Fibroblast of lung (primary cell): ENCODE data around the gene LHFPL2. TPM values are rescaled to one million over a fixed set of nuclear protein-coding genes. Genes with fewer than 3 reads are reported as not detected.

Experiments
- DNase-seq, 2 donors: peaks; one replicate each; pipeline versions ENCODE4 v3.0.0 to v3.0.0-alpha.2; 2010; ENCODE audit warnings: low read depth in 2 of 2
- H2AFZ ChIP-seq: 2 replicates; pipeline ENCODE4 v1.5.1; 2012; ENCODE audit warnings: low read length, control low read depth, inconsistent platforms
- H3K27ac ChIP-seq: 2 replicates; pipeline ENCODE4 v1.5.1; 2011; ENCODE audit warnings: low read length, control low read depth; ENCODE audit not compliant: insufficient read depth
- H3K27me3 ChIP-seq: 2 replicates; pipeline ENCODE4 v1.5.1; 2011; ENCODE audit warnings: mild to moderate bottlenecking, low read length; ENCODE audit not compliant: control insufficient read depth, insufficient read depth
- H3K36me3 ChIP-seq: 2 replicates; pipeline ENCODE4 v1.5.1; 2011; ENCODE audit warnings: low read length; ENCODE audit not compliant: control insufficient read depth, insufficient read depth
- H3K4me1 ChIP-seq: 2 replicates; pipeline ENCODE4 v1.5.1; 2011; ENCODE audit warnings: low read length; ENCODE audit not compliant: control insufficient read depth, insufficient read depth; ENCODE audit errors: extremely low read depth
- H3K4me2 ChIP-seq: 2 replicates; pipeline ENCODE4 v1.5.1; 2011; ENCODE audit warnings: low read length, control low read depth; ENCODE audit not compliant: insufficient read depth; ENCODE audit errors: extremely low read depth
- H3K4me3 ChIP-seq, 4 experiments: fragments of 200-600 bp in 1 of 4; sonication (generic) in 1 of 4; replicated peaks in 1 of 4; 2 replicates each; pipeline ENCODE4 v1.5.1; 2011 to 2016; ENCODE audit warnings: low read length in 4 of 4, low read depth in 3 of 4, mild to moderate bottlenecking in 3 of 4, control low read depth in 2 of 4, inconsistent platforms in 1 of 4, mixed read lengths in 1 of 4; ENCODE audit not compliant: insufficient read depth in 1 of 4; ENCODE audit errors: control extremely low read depth in 1 of 4
- H3K79me2 ChIP-seq: 2 replicates; pipeline ENCODE4 v1.5.1; 2012; ENCODE audit warnings: mild to moderate bottlenecking, low read length, inconsistent platforms; ENCODE audit not compliant: control insufficient read depth, insufficient read depth
- H3K9ac ChIP-seq: 2 replicates; pipeline ENCODE4 v1.5.1; 2011; ENCODE audit warnings: mild to moderate bottlenecking, low read length, control low read depth; ENCODE audit not compliant: insufficient read depth
- H3K9me3 ChIP-seq: 2 replicates; pipeline ENCODE4 v1.5.1; 2012; ENCODE audit warnings: low read depth, low read length; ENCODE audit not compliant: control insufficient read depth, insufficient read depth
- H4K20me1 ChIP-seq: 2 replicates; pipeline ENCODE4 v1.5.1; 2011; ENCODE audit warnings: low read length; ENCODE audit not compliant: control insufficient read depth, insufficient read depth; ENCODE audit errors: extremely low read depth
- EZH2 ChIP-seq: IDR thresholded peaks from 2 replicates; pipeline ENCODE4 v1.5.1; 2012; ENCODE audit warnings: low read length, control low read depth, mild to moderate bottlenecking; ENCODE audit errors: missing control alignments
- polyA plus RNA-seq, 2 donors: library from polyadenylated mRNA; depleted of rRNA in 1 of 2; stranded (reverse) in 1 of 2; unstranded in 1 of 2; fragments of >200 nt; gene quantifications; 2 replicates each; pipeline ENCODE4 v1.2.1, GENCODE V29; 2011 to 2012; ENCODE audit warnings: missing spikeins in 1 of 2
- total RNA-seq: library from RNA; depleted of rRNA; stranded (reverse); fragments of >200 nt; gene quantifications from 2 replicates; pipeline ENCODE4 v1.2.1, GENCODE V29; 2014
- TF ChIP-seq, protein P1 (sequence below), 2 donors: IDR thresholded peaks in 1 of 2; conservative IDR thresholded peaks in 1 of 2; 1 replicate in 1 of 2; 2 replicates in 1 of 2; pipeline ENCODE4 v1.5.1; 2011 to 2012; ENCODE audit warnings: low read length in 2 of 2, control low read depth in 1 of 2, inconsistent platforms in 1 of 2, low read depth in 1 of 2, mild to moderate bottlenecking in 1 of 2

LHFPL2 gene
- total and polyA plus RNA-seq, 2 donors (not counting 1 experiment from before 2014, with no cell fraction given), result 13.7 to 51.4 TPM

DNA sequence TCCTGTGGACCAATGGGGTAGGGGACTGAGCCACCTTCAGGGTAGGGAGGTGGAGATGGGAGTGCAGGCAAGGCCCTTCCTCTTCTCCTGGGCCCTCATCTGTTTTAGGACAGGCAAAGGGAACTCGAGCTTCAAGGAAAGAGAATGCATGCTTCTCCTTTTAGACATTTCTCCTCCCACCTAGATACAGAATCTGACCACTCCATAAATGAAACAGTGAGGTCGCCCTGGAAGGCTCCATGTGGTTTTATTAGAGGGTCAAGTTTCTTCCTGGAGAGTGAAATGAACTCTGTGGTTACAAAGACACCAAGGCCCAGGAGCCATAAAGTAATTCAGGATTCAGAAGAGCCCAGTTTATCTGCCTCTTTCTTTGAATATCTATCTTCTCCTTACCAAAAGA lies 14.9 kb downstream of the LHFPL2 start:
- Histone ChIP-seq H3K79me2 (peaks cover 28% of the 10 kb centered on the region), H4K20me1 (no peaks in the 10 kb centered on the region), H3K27ac (no peak overlapping the region), H3K4me1 (peaks cover 10% of the 10 kb centered on the region), H3K9ac (no peak overlapping the region), H2AFZ (no peak overlapping the region), H3K36me3 (peaks cover 4% of the 10 kb centered on the region), H3K4me3 (no peak overlapping the region), H3K9me3 (no peaks in the 10 kb centered on the region), H3K27me3 (no peaks in the 10 kb centered on the region), H3K4me2 (no peak overlapping the region)
- DNase-seq, result peak; percentile 66 to 80
- TF ChIP-seq, protein P1, sequence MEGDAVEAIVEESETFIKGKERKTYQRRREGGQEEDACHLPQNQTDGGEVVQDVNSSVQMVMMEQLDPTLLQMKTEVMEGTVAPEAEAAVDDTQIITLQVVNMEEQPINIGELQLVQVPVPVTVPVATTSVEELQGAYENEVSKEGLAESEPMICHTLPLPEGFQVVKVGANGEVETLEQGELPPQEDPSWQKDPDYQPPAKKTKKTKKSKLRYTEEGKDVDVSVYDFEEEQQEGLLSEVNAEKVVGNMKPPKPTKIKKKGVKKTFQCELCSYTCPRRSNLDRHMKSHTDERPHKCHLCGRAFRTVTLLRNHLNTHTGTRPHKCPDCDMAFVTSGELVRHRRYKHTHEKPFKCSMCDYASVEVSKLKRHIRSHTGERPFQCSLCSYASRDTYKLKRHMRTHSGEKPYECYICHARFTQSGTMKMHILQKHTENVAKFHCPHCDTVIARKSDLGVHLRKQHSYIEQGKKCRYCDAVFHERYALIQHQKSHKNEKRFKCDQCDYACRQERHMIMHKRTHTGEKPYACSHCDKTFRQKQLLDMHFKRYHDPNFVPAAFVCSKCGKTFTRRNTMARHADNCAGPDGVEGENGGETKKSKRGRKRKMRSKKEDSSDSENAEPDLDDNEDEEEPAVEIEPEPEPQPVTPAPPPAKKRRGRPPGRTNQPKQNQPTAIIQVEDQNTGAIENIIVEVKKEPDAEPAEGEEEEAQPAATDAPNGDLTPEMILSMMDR (conservative IDR thresholded peaks at IDR 0.05 in 1 of 2, IDR thresholded peaks at IDR 0.05 in 1 of 2; ENCODE audit: low read depth in 1 of 2, low read length in 2 of 2), result no peak

- H2AFZ ChIP-seq, result no peak overlapping the region
- H3K9me3 ChIP-seq, result no peaks in the 10 kb centered on the region
- no peaks in the 10 kb centered on the region for H3K27me3 ChIP-seq
- H3K4me2 ChIP-seq, result no peak overlapping the region
- no peak overlapping the region for H3K27ac ChIP-seq
- H3K4me3 ChIP-seq, result no peak overlapping the region
- peaks cover 24% of the 10 kb centered on the region for H3K79me2 ChIP-seq
- no peaks in the 10 kb centered on the region for H4K20me1 ChIP-seq
- H3K9ac ChIP-seq, result no peak overlapping the region
- TF ChIP-seq EZH2, result no peak
- TF ChIP-seq, protein P1 (conservative IDR thresholded peaks at IDR 0.05 in 1 of 2, IDR thresholded peaks at IDR 0.05 in 1 of 2; ENCODE audit: low read depth in 1 of 2, low read length in 2 of 2), result no peak
- peaks cover 12% of the 10 kb centered on the region for H3K4me1 ChIP-seq
- H3K36me3 ChIP-seq, result peaks cover 4% of the 10 kb centered on the region
- DNase-seq, result no peak
These were observed 16.1 kb downstream of the LHFPL2 start for GRCh38 chr5:78632467-78632866.

DNA sequence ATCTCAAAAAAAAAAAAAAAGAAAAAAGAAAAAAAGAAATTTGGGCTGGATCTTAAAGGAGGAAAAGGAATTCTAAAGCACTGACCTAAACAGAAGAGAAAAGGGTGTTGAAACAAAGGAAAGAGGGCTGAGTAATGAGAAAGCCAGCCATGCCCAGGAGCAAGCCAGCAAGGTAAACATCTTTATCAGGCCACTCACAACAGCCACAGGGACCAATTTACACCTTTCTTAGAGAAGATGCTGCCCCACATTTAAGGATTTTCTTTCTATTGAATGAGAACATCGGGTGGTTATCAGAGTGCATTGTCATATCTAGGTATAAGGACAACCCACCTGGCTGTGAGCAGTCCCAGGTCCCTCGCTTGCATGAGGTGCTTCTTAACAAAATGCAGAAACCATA lies 16.6 kb downstream of the LHFPL2 start:
- TF ChIP-seq, protein P1 (conservative IDR thresholded peaks at IDR 0.05 in 1 of 2, IDR thresholded peaks at IDR 0.05 in 1 of 2; ENCODE audit: low read depth in 1 of 2, low read length in 2 of 2), result no peak
- no peak for TF ChIP-seq EZH2
- Histone ChIP-seq H3K36me3 (peaks cover 4% of the 10 kb centered on the region), H2AFZ (no peak overlapping the region), H3K27ac (no peak overlapping the region), H3K9ac (no peak overlapping the region), H3K4me1 (peaks cover 12% of the 10 kb centered on the region), H3K79me2 (peaks cover 19% of the 10 kb centered on the region), H3K4me2 (no peak overlapping the region), H4K20me1 (no peaks in the 10 kb centered on the region), H3K27me3 (no peaks in the 10 kb centered on the region), H3K4me3 (no peak overlapping the region), H3K9me3 (no peaks in the 10 kb centered on the region)
- no peak for DNase-seq
